HG02870 (cell line): ENCODE results near the gene CERKL.
A peak's percentile ranks its signal among the peaks of the same experiment; 100 is the strongest.

Source experiments
- ATAC-seq: cut with Tn5 transposase; IDR thresholded peaks from one replicate; pipeline ENCODE4 v1.9.1; 2021; ENCODE audit warnings: mild to moderate bottlenecking, moderate library complexity; ENCODE audit not compliant: unreplicated experiment

Gene CERKL

GRCh38 chr2:181578829-181579228, 78.1 kb downstream of the CERKL start:
- no peak for ATAC-seq

- no peak for ATAC-seq
Measured at GRCh38 chr2:181576431-181576830, 80.5 kb downstream of the CERKL start.

DNA sequence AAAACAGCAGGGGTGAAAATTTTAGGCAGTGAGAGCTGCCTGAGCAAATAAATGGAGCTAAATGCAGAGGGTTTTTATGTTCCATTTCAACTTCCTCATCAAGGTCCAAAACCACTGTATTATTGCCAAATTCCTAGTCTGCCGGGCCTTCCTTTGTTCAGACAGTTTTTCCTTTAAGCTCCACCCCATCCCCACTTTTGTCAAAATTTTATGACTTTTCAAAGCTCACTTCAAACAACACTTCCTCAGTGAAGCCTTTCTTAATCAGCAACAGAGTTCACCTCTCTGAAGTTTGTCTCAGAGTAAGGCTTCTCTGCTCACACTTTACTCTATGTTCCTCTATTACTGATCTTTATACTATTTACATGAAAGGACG, 81.3 kb downstream of the CERKL start:
- ATAC-seq: no peak

- ATAC-seq: no peak
Measured at GRCh38 chr2:181575024-181575649, 81.8 kb downstream of the CERKL start.

GRCh38 chr2:181574321-181574720, 82.6 kb downstream of the CERKL start:
- ATAC-seq: no peak

- ATAC-seq: no peak
Measured at GRCh38 chr2:181573140-181573736, 83.7 kb downstream of the CERKL start.

DNA sequence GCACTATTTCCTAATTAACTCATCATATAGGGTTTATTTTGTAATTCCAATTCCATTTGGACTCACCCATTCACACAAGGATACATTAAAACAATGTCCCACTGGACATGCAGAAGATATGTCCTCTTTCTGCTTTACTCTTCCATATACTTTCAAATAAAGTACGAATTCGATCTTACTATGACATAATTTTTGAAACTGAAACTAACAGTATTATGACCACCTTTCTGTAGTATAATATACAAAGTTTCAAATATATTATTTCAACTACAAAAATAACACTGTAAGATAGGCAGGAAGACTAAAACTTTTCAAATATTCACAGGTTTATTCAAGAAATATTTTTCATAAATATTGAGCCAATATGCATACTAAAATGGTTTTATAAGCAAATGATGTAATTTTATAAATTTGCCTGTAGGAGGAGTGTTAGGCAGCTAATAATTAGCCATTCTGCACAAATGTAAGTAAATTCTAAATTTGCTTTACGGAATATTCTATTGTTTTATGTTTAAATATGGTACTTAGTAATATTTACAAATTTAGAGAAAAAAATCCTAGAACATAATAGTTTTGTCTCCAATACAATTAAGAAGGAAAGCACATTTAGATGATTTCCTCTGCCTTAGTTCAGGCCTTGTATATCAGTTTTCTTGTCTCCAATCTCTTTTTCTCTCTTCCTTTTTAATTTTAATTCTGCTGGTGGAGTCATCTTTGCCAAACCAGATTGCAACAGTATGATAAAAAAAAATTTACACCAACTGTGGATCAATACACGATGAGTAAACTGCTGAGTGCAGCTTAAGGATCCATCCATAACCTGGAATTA, 85.9 kb downstream of the CERKL start:
- no peak for ATAC-seq

DNA sequence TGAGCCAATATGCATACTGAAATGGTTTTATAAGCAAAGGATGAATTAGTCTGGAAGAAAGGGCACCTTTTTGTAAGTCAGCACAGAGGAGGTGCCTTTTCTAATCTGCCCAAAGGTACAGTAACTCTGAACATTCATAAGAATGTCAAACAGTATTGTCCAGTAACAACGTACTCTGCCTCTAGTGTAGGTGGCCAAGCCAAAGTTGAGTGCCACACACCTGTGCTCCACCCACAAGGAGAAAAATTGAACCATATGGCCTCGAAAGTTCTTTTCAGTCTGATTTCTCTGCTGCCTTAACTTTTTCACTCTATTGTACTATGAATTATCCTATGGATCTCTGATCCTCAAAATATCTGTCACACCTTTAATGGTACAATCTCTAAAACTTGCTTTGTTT, 86.8 kb downstream of the CERKL start:
- ATAC-seq: no peak

DNA sequence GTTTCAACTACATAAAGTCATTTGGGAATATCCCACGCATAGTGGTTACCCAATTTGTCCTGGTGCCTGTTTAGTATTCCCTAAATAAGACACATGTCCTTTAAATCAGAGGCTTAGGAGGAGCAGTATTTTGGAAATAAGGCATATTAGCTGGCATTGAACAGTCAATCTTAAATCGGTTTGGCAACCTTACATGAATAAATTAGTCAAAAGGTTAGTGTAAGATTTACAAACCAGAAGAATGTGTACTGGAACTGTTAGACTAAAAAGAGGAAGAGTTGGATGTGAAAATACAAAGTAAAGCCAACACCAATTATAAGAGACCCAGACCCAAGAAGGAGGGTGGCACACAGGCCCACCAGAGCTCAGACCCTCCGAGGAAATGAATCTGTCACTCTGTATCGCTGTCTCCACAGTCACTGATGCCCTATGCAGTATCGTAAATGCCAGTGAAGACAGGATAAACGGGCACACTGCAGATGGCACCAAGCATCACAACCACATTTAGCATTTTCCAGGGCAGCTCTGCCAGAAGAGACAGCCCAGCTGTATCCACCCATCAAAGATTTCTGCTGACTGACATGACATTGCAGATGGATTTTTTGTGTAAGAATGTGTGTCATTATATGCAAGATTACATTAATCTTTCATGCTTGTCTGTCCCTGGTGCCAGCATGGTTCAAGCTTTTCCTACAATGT, 90.4 kb downstream of the CERKL start:
- no peak for ATAC-seq

- ATAC-seq: peak; percentile 61
Measured at GRCh38 chr2:181563101-181563692, 93.7 kb downstream of the CERKL start.

GRCh38 chr2:181558371-181558770, 98.5 kb downstream of the CERKL start:
- ATAC-seq: no peak

GRCh38 chr2:181554061-181554830, 102.7 kb downstream of the CERKL start:
- ATAC-seq: no peak

DNA sequence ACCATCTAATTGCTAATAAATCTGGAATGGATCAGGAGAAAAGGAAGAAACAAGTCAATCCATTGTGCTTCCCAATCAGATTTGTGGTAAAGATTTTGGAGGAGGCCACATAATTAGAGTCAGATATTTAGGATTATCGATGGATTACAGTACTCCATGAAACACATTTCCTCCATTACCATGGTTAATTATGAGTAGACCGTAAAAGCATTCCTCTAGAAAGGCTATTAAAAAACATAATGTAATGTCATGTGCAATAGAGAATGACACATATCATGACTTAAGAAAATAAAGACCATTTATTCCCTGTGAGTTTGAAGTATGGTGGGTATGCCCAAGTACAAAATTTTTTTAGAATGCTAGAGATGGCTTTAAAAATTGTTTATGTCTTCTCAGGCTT, 103.7 kb downstream of the CERKL start:
- ATAC-seq: no peak

GRCh38 chr2:181552808-181553207, 104.1 kb downstream of the CERKL start:
- no peak for ATAC-seq

GRCh38 chr2:181546086-181546485, 110.8 kb downstream of the CERKL start:
- no peak for ATAC-seq

- no peak for ATAC-seq
Measured at GRCh38 chr2:181542170-181542569, 114.7 kb downstream of the CERKL start.

GRCh38 chr2:181540421-181540820, 116.5 kb downstream of the CERKL start:
- ATAC-seq: no peak

DNA sequence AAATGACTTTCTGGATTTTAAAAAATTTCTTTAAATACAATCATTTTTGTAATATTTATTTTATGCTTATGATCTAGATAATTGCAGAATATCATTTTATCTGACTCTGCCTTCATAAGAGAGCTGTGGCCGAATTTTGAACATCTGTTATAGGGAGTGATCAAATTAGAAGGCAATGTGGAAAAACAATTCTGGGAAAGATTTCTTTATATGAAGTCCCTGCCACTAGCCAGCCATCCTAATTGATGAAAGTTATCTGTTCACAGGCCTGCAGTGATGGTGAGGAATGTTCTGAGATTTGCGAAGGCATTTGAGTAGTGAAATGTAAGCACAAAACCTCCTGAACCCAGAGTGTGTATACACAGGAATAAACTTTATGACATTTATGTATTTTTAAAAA, 120.2 kb downstream of the CERKL start:
- ATAC-seq: no peak

DNA sequence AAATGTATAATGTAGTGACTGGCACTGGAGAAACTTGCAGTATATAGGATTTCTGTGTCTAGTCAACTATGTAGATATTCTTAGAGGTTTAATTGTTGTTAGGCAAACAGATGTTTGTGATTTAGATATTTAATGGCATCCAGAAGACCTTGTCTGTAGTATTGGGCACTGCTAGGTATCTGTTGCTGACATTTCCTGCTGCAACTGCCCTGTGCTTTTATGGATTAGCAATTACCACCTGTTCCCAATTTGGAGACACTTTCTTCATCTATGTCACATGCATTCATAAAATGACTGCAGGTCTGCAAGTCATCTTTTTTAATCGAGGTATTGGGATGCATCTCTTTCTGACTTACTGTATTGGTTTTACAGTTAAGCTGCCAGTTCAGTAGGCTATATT, 128.5 kb downstream of the CERKL start:
- ATAC-seq: no peak

DNA sequence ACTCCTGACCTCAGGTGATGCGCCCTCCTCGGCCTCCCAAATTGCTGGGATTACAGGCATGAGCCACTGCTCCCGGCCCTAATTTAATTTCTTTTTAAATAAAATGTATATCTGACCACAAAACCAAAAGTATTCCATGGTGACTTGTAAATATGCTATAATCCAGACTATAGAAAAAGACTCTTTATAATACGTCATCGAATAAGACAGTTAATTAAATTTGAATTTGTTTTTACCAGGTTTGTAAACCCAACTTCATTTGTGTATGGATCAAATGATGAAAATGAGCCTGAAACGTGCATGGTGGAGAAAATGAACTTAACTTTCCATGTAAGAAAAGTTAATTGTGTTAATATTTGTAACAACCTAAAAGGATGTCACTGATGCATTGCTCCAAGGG, 129.8 kb downstream of the CERKL start:
- no peak for ATAC-seq
